ENCODE results near the gene MAP3K14. TPM values are rescaled to one million over a fixed set of nuclear protein-coding genes. Genes with fewer than 3 reads are reported as not detected.
A peak's percentile ranks its signal among the peaks of the same experiment; 100 is the strongest.

Gene MAP3K14
- total and polyA plus RNA-seq, 2 of the 4 experiments (the other 2 are of a cell fraction): 4.1 to 21.7 TPM

DNA sequence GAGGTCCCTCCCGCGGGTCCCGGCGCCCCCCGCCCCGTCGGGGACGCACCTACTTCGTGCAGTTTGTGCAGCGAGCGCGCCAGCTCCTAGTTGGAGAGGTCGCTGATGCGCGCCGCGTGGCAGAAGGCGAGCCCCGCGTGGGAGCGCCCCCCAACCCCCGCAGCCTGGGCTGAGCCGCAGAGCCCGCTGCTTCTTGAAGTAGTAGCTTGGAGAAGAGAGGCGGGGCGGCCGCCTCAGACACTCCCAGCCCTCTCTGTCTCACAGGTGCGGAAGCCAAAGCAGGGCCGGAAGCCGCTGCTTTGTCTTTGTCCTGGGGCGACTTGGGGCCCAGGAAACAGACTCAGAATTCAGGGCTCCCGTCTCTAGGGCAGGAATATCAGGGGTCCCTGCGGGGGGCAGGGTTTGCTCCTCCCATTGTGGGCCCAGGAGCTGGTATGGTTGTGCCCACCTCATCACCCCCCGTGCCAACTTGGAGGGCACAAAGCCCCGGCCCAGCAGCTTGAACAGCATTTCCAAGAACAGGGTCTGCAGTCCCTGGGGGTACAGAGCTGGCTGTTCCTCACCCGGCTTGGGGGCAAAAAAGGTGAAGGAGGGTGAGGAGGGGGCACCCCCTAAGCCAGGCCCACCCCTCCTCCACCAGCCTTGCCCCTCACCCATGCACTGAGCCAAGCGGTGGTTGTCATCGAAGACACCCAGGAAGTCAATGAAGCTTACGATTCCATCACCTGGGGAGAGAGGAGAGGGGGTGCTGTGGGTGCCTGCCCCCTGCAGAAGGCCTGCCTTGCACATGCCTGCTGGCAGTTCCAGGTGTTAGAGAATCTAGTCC, 68.5 kb downstream of the MAP3K14 start:
- no peak overlapping the region; the same call in 1 of the 2 replicates for H4K91ac ChIP-seq (ENCODE audit: insufficient read depth, low read depth, low read length)
- BruUV-seq (replicated peaks): no TSS peak
- TF ChIP-seq POLR2A (IDR thresholded peaks at IDR 0.05; ENCODE audit: low read depth, low read length) (no peak), CHD1 (IDR thresholded peaks at IDR 0.05; ENCODE audit: low read depth, low read length) (no peak), MAZ (IDR thresholded peaks at IDR 0.05; ENCODE audit: borderline replicate concordance, low read depth, low read length) (no peak), MAFK (IDR thresholded peaks at IDR 0.05; ENCODE audit: low read depth, low read length) (no peak), NFE2L2 (IDR thresholded peaks at IDR 0.05; ENCODE audit: low read depth, low read length) (no peak), BHLHE40 (IDR thresholded peaks at IDR 0.05; ENCODE audit: low read depth, low read length) (no peak), CEBPB (IDR thresholded peaks at IDR 0.05; ENCODE audit: low read depth, low read length) (no peak), MXI1 (IDR thresholded peaks at IDR 0.05; ENCODE audit: borderline replicate concordance, low read depth, low read length) (no peak), RCOR1 (IDR thresholded peaks at IDR 0.05; ENCODE audit: insufficient replicate concordance, low read length) (no peak), RAD21 (IDR thresholded peaks at IDR 0.05; ENCODE audit: low read length) (no peak), RFX5 (IDR thresholded peaks at IDR 0.05; ENCODE audit: low read depth, low read length) (no peak)
- TF ChIP-seq, protein P1, sequence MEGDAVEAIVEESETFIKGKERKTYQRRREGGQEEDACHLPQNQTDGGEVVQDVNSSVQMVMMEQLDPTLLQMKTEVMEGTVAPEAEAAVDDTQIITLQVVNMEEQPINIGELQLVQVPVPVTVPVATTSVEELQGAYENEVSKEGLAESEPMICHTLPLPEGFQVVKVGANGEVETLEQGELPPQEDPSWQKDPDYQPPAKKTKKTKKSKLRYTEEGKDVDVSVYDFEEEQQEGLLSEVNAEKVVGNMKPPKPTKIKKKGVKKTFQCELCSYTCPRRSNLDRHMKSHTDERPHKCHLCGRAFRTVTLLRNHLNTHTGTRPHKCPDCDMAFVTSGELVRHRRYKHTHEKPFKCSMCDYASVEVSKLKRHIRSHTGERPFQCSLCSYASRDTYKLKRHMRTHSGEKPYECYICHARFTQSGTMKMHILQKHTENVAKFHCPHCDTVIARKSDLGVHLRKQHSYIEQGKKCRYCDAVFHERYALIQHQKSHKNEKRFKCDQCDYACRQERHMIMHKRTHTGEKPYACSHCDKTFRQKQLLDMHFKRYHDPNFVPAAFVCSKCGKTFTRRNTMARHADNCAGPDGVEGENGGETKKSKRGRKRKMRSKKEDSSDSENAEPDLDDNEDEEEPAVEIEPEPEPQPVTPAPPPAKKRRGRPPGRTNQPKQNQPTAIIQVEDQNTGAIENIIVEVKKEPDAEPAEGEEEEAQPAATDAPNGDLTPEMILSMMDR (conservative IDR thresholded peaks at IDR 0.05; ENCODE audit: low read depth, low read length): no peak
- TF ChIP-seq, protein P2, sequence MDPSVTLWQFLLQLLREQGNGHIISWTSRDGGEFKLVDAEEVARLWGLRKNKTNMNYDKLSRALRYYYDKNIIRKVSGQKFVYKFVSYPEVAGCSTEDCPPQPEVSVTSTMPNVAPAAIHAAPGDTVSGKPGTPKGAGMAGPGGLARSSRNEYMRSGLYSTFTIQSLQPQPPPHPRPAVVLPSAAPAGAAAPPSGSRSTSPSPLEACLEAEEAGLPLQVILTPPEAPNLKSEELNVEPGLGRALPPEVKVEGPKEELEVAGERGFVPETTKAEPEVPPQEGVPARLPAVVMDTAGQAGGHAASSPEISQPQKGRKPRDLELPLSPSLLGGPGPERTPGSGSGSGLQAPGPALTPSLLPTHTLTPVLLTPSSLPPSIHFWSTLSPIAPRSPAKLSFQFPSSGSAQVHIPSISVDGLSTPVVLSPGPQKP (IDR thresholded peaks at IDR 0.05; ENCODE audit: borderline replicate concordance, low read depth, low read length): no peak
- TF ChIP-seq, protein P3, sequence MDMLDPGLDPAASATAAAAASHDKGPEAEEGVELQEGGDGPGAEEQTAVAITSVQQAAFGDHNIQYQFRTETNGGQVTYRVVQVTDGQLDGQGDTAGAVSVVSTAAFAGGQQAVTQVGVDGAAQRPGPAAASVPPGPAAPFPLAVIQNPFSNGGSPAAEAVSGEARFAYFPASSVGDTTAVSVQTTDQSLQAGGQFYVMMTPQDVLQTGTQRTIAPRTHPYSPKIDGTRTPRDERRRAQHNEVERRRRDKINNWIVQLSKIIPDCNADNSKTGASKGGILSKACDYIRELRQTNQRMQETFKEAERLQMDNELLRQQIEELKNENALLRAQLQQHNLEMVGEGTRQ (IDR thresholded peaks at IDR 0.05; ENCODE audit: low read depth, low read length): no peak

More for the DNA sequence above, 68.5 kb downstream of the MAP3K14 start:
- peak overlapping the region; percentile 67 for H3K4ac ChIP-seq (ENCODE audit: low read depth, low read length)
- in situ Hi-C loops (cut with MboI; ENCODE audit: low sequenced_read_pairs) (no loop called here), dilution Hi-C loops (cut with HindIII; ENCODE audit: low sequenced_read_pairs, unreplicated experiment) (no loop called here), intact Hi-C loops (cut with micrococcal nuclease) (no loop called here)
- peak overlapping the region; percentile 67 for H3K4me3 ChIP-seq (ENCODE audit: insufficient read depth, low read depth, low read length)
- no peak overlapping the region; the same call in 1 of the 2 replicates for H3K27ac ChIP-seq (ENCODE audit: insufficient read depth, low read length)
- H3K56ac ChIP-seq (ENCODE audit: extremely low read depth, insufficient read depth, low read length): no peak overlapping the region
- H2BK15ac ChIP-seq (ENCODE audit: low read depth, low read length): no peak overlapping the region
- H3K9me1 ChIP-seq (ENCODE audit: insufficient read depth, low read length): no peaks in the 10 kb centered on the region
- no peak overlapping the region for H2BK120ac ChIP-seq (ENCODE audit: low read depth, low read length)
- no peak for DNase-seq
- ATAC-seq (ENCODE audit: low read depth): peak; percentile 1
- H2AK5ac ChIP-seq (ENCODE audit: low read depth, low read length): 0 out of 2 replicates have a peak overlapping the region, but pooled peaks have one; percentile 4
- H3K27me3 ChIP-seq (ENCODE audit: control insufficient read depth, insufficient read depth, low read length): no peaks in the 10 kb centered on the region
- H4K5ac ChIP-seq (ENCODE audit: low read depth, low read length): peak overlapping the region; percentile 65
- H3K23ac ChIP-seq (ENCODE audit: low read depth, low read length): no peak overlapping the region
- 0 out of 2 replicates have a peak overlapping the region, but pooled peaks have one; percentile 14 for H3K18ac ChIP-seq (ENCODE audit: low read depth, low read length)
- POLR2A ChIA-PET (ENCODE audit: unreplicated experiment): interaction anchor here (1.1 kb wide), 1 partner anchor 100 kb away, joined by 3 read pairs; the partner anchor contains the start of gene HEXIM1
- H3K9ac ChIP-seq (ENCODE audit: low read depth, low read length): peak overlapping the region; percentile 60
- CTCF ChIA-PET: interaction anchor here (0.7 kb wide), 1 partner anchor 158 kb away, joined by 3 read pairs; no protein-coding TSS in a partner anchor
- H3K9me3 ChIP-seq (ENCODE audit: control insufficient read depth, insufficient read depth, low read length): no peaks in the 10 kb centered on the region
- H2BK20ac ChIP-seq (ENCODE audit: low read depth, low read length): no peak overlapping the region
- H3K79me1 ChIP-seq (ENCODE audit: low read depth in 1 of 2, low read length in 2 of 2): peaks cover 0 to 9% of the 10 kb centered on the region in 2 experiments; a peak in 1 of 4 replicates
- H3K4me1 ChIP-seq (ENCODE audit: control insufficient read depth, insufficient read depth, low read length): peaks cover 5% of the 10 kb centered on the region; the same call in 1 of the 2 replicates
- no peak overlapping the region for H3K14ac ChIP-seq (replicated peaks; ENCODE audit: low read depth, low read length)
- peak overlapping the region; percentile 69 for H3K4me2 ChIP-seq (ENCODE audit: low read depth, low read length)
- WGBS, 2 experiments (ENCODE audit: extremely low coverage in 2 of 2, insufficient read length in 1 of 2): 2% methylated on average over 9 of the region's 39 CpGs; no CpG with 5 or more reads in 1 of the 2 experiments
- H4K20me1 ChIP-seq (ENCODE audit: insufficient read depth, low read length): peaks cover 5% of the 10 kb centered on the region
- H2BK5ac ChIP-seq (ENCODE audit: low read depth, low read length, poor library complexity, severe bottlenecking): no peak overlapping the region
- peak overlapping the region; percentile 96 for H2AFZ ChIP-seq (replicated peaks; ENCODE audit: low read length, poor library complexity)
- H2AK9ac ChIP-seq (replicated peaks; ENCODE audit: low read depth, low read length, poor library complexity): peak overlapping the region; percentile 90
- H3K36me3 ChIP-seq (ENCODE audit: control insufficient read depth, insufficient read depth, low read length): peaks cover 8% of the 10 kb centered on the region; the same call in 1 of the 2 replicates
- peak overlapping the region; percentile 93 for H4K8ac ChIP-seq (ENCODE audit: low read depth in 2 of 2, low read length in 2 of 2)
